Progenitor cell of endocrine pancreas (in vitro differentiated cells): ENCODE results near the gene NEK11. TPM values are rescaled to one million over a fixed set of nuclear protein-coding genes. Genes with fewer than 3 reads are reported as not detected.

ENCODE experiments used
- DNase-seq: peaks from one replicate; pipeline ENCODE4 v3.0.0; 2021; ENCODE audit warnings: low spot score; ENCODE audit not compliant: unreplicated experiment
- H3K27ac Mint-ChIP-seq: 2 replicates; pipeline ENCODE4 v1.8.0; 2021; ENCODE audit warnings: mild to moderate bottlenecking, moderate library complexity, mixed read lengths
- H3K27me3 Mint-ChIP-seq: 2 replicates; pipeline ENCODE4 v1.8.0; 2021; ENCODE audit warnings: mixed read lengths
- H3K36me3 Mint-ChIP-seq: 2 replicates; pipeline ENCODE4 v1.8.0; 2022; ENCODE audit warnings: mixed read lengths; ENCODE audit not compliant: insufficient read depth
- H3K4me1 Mint-ChIP-seq: 2 replicates; pipeline ENCODE4 v1.8.0; 2021; ENCODE audit warnings: low read depth, mixed read lengths
- H3K4me3 Mint-ChIP-seq: 2 replicates; pipeline ENCODE4 v1.8.0; 2021; ENCODE audit warnings: low read depth, mild to moderate bottlenecking, moderate library complexity, mixed read lengths
- H3K9me3 Mint-ChIP-seq: 2 replicates; pipeline ENCODE4 v1.8.0; 2021; ENCODE audit warnings: low read depth, mixed read lengths
- total RNA-seq: library from RNA; stranded (reverse); gene quantifications from 2 replicates; pipeline ENCODE4 v1.2.1, GENCODE V29; 2021
- TF ChIP-seq, protein P1 (sequence below): fragments of 200-600 bp; sonication (generic); IDR thresholded peaks from one replicate; pipeline ENCODE4 v1.5.0; 2021; ENCODE audit warnings: antibody characterized with exemption, mild to moderate bottlenecking; ENCODE audit not compliant: unreplicated experiment

Gene NEK11
- total RNA-seq, 1 donor from 2014 or later: 18.7 TPM

DNA sequence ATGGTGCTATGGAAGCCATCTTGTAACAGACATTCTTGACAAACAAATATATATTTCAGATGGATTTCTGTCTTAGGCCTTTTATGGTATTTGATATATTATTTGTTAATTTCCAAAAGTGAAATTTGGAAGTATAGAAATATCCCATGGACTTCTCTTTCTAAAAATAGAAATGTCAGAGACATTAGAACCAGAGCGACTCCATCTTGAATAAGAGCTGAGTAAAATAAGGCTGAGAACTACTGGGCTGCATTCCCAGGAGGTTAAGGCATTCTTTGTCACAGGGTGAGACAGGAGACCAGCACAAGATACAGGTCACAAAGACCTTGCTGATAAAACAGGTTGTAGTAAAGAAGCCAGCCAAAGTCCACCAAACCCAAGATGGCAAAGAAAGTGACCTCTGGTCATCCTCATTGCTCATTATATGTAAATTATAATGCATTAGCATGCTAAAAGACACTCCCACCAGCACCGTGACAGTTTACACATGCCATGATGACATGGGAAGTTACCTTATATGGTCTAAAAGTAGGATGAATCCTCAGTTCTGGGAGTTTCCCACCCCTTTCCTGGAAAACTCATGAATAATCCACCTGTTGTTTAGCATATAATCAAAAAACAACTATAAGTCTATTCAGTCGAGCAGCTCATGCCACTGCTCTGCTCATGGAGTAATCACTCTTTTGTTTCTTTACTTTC, 146.0 kb downstream of the NEK11 start:
- Mint-ChIP-seq H3K9me3 (no peaks in the 10 kb centered on the region), H3K4me1 (no peaks in the 10 kb centered on the region), H3K36me3 (peaks cover 2% of the 10 kb centered on the region), H3K4me3 (no peak overlapping the region), H3K27me3 (no peaks in the 10 kb centered on the region), H3K27ac (no peak overlapping the region)
- TF ChIP-seq, protein P1, sequence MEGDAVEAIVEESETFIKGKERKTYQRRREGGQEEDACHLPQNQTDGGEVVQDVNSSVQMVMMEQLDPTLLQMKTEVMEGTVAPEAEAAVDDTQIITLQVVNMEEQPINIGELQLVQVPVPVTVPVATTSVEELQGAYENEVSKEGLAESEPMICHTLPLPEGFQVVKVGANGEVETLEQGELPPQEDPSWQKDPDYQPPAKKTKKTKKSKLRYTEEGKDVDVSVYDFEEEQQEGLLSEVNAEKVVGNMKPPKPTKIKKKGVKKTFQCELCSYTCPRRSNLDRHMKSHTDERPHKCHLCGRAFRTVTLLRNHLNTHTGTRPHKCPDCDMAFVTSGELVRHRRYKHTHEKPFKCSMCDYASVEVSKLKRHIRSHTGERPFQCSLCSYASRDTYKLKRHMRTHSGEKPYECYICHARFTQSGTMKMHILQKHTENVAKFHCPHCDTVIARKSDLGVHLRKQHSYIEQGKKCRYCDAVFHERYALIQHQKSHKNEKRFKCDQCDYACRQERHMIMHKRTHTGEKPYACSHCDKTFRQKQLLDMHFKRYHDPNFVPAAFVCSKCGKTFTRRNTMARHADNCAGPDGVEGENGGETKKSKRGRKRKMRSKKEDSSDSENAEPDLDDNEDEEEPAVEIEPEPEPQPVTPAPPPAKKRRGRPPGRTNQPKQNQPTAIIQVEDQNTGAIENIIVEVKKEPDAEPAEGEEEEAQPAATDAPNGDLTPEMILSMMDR: no peak
- no peak for DNase-seq

DNA sequence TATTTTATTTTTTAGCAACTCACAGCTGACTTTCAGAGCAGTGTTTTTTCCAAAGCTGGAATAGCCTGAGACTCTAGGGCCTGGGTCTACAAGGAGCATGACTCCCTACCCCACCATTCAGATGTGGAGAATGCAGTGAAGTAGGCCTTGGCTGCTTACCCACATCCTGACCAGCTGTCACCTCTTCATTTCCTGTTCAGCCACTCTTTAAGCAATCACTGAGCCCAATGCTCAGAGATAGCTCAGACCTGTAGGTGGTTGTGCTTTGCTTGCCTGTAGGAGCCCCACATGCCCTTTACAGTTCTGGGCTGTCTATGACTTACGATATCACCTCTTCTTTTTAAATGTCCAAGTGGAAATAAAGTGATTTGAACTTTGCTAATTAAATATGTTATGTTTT, 148.1 kb downstream of the NEK11 start:
- TF ChIP-seq, protein P1: no peak
- no peaks in the 10 kb centered on the region for H3K27me3 Mint-ChIP-seq

DNA sequence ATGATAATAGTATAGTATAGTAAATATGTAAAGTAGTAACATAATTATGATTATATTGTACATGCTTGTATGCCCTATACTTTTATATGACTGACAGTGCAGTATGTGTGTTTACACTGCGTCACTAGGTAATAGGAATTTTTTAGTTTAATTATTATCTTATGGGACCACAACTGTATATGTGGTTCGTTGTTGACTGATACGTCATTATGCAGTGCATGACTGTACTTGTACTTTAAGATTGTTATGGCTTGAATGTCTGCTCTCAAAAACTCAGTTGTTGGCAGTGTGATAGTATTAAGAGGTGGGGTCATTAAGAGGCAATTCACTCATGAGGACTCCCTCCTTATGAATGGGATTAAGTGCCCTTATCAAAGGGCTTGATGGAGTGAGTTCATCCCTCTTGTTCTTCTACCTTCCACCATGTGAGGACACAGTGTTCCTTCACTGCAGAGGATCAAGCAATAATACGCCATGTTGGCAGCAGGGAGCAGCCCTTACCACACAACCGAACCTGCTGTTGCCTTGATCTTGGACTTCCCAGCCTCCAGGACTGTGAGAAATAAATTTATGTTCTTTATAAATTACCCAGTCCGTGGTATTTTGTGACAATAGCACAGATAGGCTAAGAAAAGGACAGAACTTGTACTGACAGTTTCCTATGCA, 152.2 kb downstream of the NEK11 start:
- no peak for DNase-seq

More for the DNA sequence above, 148.1 kb downstream of the NEK11 start:
- H3K9me3 Mint-ChIP-seq: peaks cover 6% of the 10 kb centered on the region
- H3K4me3 Mint-ChIP-seq: no peak overlapping the region
- H3K27ac Mint-ChIP-seq: no peak overlapping the region
- H3K4me1 Mint-ChIP-seq: no peaks in the 10 kb centered on the region
- H3K36me3 Mint-ChIP-seq: peaks cover 4% of the 10 kb centered on the region
- DNase-seq: no peak

DNA sequence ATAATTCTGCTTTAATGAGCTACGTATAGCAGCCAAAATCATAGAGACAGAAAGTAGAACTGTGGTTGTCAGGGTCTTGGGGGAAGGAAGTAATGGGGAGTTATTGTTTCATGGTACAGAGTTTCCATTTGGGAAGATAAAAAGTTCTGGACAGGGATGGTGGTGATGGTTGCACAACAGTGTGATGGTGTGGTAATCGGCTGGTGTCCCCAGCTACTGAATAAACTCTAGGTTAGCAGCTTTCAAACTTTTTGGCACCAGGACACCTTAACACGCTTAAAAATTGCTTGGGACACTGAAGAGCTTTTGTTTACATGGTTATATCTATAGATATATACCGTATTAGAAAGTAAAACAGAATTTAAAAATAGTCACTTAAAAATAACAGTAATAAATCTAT, 166.0 kb downstream of the NEK11 start:
- H3K4me3 Mint-ChIP-seq: no peak overlapping the region

More for the DNA sequence above, 152.2 kb downstream of the NEK11 start:
- Mint-ChIP-seq H3K27ac (no peak overlapping the region), H3K27me3 (no peaks in the 10 kb centered on the region), H3K36me3 (peaks cover 12% of the 10 kb centered on the region), H3K4me1 (peaks cover 3% of the 10 kb centered on the region), H3K4me3 (no peak overlapping the region), H3K9me3 (peaks cover 9% of the 10 kb centered on the region)
- TF ChIP-seq, protein P1: no peak

DNA sequence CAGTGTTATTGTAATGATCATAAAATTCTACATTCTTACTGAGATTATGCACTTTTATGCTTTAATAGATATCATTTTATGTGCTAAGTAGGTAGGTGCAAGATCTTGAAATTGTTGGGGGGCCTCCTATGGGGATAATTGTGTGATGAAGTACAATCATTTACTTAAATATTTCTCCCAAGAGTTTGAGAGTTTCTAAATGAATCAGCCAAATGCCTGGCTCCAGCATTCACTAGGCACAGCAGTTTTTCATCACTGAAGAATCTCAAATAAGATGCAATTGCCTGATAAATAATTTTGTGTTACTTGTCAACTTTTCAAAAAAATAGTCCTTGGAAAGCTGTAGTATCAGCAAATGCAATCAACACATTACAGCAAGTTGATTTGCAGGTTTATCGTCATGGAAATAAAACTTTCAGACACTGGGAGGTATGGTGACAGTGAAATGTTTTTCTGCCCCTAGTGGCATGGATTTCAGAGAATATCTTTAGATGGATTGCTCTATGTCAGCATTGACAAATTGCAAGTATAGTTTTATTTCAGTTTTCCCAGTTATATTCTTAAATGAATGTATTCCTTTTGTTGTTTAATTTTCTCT, 167.1 kb downstream of the NEK11 start:
- H3K27ac Mint-ChIP-seq: no peak overlapping the region
- no peaks in the 10 kb centered on the region for H3K9me3 Mint-ChIP-seq
- no peak for DNase-seq
- TF ChIP-seq, protein P1: no peak
- no peaks in the 10 kb centered on the region for H3K4me1 Mint-ChIP-seq
- H3K36me3 Mint-ChIP-seq: peaks cover 3% of the 10 kb centered on the region
- H3K4me3 Mint-ChIP-seq: no peak overlapping the region
- H3K27me3 Mint-ChIP-seq: no peaks in the 10 kb centered on the region

More for the DNA sequence above, 166.0 kb downstream of the NEK11 start:
- TF ChIP-seq, protein P1: no peak
- peaks cover 3% of the 10 kb centered on the region for H3K36me3 Mint-ChIP-seq
- no peaks in the 10 kb centered on the region for H3K27me3 Mint-ChIP-seq
- no peaks in the 10 kb centered on the region for H3K9me3 Mint-ChIP-seq
- H3K4me1 Mint-ChIP-seq: peaks cover 4% of the 10 kb centered on the region
- no peak overlapping the region for H3K27ac Mint-ChIP-seq
- DNase-seq: no peak
